Bone marrow (tissue), 2 donors: ENCODE data around the gene OXA1L.
"Not testable (repeated sequence)": the region's sequence is repeated elsewhere in the genome, so short reads cannot be mapped to it uniquely, and the experiment has no call there.

Source experiments
- DNase-seq, 2 donors: peaks; one replicate each; lab custom pipeline; 2025; lab: John Stamatoyannopoulos, UW

The OXA1L gene

DNA sequence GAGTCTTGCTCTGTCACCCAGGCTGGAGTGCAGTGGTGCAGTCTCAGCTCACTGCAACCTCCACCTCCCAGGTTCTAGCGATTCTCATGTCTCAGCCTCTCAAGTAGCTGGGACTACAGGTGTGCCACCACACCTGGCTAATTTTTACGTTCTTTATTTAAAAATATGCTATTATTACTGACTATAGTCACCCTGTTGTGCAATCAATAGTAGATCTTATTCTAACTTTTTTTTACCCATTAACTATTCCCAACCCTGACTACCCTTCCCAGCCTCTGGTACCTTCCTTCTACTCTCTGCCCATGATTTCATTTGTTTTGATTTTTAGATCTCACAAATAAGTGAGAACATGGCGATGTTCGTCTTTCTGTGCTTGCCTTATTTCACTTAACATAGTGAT, 2.5 kb downstream of the OXA1L start:
- no peak for DNase-seq

DNA sequence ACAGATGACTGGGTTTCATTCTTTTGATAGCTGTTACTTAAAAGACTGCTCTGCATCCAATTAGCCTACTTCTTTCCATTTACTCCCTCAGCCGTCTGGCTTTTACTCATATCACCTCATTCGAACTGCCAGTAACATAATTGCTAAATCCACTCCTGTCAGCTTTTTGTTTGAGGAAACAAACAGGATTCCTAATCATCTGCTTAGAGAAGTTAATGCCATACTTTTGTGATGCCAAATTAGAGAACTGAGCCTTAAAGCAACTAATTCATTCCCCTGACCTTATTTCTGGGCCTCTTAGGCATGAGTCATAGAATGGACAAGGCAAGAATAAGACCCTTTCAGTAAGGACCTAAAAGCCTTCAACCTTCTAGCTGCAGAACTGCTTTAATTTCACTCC, 2.9 kb downstream of the OXA1L start:
- DNase-seq, result no peak

DNA sequence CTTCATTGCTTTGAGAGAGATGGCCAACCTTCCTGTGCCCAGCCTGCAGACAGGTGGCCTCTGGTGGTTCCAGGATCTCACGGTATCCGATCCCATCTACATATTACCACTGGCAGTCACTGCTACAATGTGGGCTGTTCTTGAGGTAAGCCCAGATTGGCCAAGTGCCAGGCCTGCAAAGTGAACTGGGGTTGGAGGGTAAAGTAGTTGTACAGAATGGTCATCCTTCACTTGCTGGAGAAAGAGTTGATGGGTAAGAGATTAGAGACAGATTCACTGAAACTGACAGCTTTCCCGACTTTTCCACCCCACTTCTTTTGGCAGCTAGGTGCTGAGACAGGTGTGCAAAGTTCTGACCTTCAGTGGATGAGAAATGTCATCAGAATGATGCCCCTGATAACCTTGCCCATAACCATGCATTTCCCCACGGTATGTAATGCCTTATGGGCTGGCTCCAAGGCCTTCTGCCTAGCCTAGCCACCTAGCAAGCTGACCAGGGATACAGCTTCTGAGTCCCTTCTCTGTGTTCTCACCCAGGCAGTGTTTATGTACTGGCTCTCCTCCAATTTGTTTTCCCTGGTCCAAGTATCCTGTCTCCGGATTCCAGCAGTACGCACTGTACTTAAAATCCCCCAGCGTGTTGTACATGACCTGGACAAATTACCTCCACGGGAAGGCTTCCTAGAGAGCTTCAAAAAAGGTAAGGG, 4.1 kb downstream of the OXA1L start:
- no peak for DNase-seq

DNA sequence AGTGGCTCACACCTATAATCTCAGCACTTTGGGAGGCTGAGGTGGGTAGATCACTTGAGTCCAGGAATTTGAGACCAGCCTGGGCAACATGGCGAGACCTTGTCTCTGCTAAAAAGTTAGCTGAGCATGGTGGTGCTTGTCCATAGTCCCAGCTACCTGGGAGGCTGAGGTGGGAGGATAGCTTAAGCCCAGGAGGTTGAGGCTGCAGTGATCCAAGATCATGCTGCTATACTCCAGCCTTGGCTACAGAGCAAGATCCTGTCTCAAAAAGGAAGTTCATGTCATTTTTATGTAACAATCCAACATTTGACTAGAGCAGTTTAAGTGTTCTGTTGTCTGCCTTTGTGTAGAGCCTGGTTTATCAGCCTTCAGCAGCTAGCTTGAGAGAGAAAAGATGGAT, 6.2 kb downstream of the OXA1L start:
- no peak for DNase-seq

DNA sequence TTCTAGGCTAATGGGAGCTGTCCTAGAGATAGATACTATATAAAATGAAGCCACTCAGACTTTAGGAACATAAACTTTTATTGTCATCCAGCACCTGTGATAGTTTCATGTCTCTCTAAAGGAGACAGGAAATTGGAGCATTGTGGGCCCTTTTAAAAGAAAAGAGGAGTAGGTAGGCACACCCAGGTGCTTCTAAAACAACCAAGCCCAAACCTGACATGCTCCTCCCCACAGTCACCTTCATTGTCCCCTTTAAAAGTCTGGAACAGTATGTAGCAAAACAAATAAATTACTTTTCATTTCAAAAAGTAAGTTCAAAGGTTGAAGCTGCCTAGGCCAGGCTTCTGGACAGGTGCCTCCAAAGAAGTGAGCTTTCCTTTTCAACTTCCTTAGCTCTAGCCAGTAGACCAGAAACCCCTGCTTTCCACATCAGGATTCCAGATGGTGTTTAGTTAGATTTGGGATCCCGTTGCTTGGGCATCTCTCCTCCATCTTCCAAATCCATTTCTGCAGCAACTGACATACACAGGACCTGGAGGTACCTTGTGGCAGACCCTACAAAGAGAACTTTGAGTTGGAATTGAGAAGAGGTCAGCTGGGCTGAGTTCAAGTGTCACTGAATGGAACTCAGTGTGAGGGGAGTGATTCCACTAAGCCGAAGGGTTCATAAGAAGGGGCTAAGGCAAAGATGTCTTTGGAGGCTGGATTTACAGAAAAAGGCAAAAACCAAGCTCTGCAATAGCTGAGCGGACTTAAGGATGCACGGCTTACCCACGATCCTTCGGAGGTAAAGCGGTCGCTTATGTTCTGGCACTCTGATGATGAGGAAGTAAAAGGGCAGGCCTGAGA, 6.9 kb downstream of the OXA1L start:
- DNase-seq, result no peak

DNA sequence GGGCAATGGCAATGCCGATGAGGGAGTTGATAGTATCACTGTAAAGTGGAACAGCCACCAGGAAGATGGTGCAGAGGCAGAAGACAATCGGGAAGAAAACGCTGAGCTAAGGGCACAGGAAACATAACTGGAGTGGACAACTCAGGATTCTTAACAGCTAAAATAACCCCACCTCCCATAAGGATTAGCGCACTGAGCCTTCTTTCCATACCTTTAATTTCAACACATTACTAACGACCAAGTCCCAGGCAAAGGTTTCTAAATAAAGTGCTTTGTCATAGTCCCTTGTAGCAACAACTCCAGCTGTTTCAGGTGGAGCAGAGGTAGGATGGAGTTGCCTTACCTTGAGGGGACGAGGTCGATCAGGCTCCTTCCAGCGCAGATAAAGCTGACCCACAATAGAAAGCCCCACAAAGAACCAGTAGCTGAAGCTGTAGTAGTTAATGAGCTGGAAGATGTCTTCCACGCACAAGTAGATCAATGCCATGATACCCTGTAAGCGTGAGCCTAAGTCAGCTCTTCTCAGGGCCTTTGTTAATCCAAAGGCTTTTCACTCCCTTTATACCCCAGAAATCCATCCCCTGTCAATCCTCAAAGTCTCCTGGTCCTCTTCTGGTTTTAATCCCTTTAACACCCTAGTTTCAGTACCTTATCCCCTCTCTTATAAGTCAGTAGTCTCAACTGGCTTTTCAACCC, 7.7 kb downstream of the OXA1L start:
- DNase-seq, result no peak

DNA sequence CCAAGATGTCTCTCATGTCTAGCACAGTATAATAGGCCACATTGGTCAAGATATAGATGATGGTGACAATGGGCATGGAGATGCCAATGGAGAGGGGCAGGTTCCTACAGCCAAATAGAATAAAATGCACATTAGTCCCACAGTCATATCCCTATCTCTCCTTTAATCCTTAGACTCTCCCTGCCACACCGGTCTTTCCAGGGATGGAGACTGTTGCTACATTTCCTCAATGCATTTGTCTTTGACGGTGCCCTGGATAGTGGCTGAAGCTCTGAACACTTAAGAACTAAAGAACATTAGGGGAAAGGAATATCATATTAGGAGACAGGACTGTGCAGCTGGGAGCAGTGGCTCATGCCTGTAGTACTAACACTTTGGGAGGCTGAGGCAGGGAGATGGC, 9.7 kb downstream of the OXA1L start:
- no peak for DNase-seq

DNA sequence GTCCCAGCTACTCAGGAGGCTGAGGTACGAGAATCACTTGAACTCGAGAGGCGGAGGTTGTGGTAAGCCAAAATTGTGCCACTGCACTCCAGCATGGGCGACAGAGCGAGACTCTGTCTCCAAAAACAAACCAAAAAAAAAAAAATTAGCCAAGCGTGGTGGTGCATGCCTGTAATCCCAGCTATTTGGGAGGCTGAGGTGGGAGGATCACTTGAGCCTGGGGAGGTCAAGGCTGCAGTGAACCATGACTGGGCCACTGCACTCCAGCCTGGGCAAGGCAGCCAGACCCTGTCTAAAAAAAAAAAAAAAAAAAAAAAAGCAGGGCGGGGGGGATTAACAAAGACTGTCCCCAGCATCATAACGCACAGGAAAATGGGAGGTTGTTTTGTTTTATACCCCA, 10.4 kb downstream of the OXA1L start:
- not testable (repeated sequence) for DNase-seq

DNA sequence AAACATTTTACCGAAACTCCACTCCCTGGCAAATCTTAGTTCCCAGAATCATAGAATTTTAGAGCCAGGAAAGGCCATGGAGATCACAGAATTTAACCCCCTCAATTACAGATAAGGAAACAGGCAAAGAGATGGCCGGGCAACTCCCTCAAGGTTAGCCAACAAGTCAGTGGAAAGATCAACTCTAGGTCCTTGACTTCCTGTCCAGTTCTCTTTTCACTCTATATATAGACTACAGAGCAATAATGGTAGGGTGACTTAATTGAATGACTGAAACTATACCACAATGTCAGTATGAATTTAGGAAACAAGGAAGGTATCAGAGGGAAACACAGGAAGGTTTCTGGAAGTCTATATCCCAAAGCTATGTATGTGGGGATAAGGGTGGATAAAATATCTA, 11.6 kb downstream of the OXA1L start:
- no peak for DNase-seq

DNA sequence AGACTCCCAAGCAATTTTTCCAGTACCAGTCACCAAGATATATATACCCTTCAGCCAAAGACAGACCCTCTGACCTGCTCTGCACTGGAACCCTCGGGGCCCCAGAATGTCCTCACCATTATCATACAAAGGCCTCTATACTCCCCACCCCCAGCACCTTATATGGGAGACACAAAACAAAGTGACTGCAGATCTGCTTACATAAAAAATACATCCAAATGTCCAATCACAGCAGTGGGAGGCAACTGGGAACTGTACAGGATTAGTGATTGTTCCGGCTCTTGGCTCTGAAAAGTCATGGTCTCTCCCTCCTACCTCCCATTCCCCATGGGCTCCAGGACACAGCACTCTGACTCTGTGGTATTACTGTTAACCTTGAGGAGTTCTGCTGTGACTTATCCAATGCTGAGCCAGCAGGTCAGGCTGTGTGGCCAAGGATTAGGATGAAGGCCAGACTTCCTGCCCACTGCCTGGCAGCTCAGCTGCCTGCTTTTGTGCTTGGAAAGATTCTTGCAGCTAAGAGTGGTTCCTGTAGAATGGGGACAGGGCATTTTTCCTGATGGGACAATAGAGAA, 13.7 kb downstream of the OXA1L start:
- no peak for DNase-seq

DNA sequence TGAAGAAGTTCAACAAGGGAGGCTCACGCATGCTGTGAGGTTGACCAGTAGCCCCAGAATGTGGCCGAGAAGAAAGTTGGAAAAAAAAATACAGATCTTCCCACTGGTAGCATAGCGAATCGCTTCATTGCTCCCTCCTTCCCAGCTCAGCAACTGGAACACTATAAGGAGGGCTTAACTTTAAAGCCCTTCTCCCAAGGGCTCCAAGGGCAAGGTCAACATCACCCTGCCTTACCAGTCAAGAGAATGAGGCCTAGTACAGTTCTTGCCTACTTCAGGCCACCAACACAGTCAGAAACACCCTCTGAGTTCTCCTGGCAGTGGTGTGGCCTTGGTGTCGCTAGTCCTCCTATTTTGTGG, 14.4 kb downstream of the OXA1L start:
- DNase-seq, result no peak

DNA sequence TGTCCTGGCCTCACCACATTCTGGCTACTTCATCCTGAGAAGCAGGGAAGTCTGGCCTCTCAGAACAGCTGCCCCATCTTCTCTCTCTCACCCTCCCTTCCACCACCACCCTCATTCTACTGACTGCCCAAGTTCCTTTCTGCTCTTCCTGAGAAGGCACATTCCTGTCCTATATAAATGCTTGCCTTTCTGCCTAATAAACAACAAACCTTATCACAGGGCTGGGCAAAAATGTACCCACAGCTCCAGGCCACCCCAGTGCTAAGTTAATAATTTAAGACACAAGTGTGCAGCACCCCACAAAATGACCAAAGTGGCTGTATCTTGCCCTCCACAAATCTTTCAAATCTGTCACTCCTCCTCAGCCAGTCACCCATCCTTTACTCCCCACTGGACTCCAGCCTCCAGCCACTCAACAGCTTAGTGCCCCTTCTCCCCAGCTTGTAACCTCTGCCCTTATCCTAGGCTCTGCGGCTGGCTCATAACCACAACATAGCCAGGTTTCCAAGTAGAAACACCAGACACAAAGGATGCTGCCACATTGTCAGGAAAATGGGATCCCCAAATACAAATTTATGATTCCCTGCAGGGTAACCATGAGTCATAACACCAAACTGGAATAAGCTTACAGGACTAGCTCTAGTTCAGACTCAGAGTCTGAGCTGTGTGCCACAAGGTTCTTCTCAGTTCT, 15.0 kb downstream of the OXA1L start:
- DNase-seq, result no peak

DNA sequence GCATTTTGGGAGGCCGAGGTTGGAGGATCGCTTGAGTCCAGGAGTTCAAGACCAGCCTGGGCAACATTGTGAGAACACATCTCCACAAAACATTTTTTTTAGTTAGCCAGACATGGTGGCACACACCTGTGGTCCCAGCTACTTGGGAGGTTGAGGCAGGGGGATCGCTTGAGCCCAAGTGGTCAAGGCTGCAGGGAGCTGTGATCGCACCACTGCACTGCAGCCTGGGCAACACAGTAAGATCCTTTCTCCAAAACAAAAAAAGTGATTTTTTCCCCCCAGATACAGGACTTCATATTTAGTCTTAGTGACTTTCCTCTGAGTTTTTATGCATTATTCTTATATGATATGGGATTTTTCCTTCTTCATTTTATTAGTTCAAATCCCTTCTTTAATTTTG, 20.2 kb downstream of the OXA1L start:
- no peak for DNase-seq

DNA sequence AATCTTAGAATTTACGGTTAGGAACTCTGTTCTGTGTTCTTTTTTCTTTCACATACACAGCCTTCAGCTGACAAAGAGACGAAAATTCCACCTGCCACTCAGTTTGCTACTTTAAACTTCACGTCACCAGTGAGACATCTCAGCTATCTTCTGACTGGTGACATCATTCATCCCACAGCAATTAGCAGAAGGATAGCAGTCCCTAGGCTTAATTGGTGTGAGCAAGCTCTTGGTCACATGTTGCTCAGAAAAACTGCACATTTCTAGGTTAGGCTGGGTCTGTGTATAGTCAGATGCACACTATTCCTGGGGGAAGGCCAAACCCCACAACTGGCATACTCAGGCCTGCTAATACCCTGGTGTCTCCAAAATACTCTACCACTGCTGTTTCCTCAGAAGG, 24.8 kb downstream of the OXA1L start:
- no peak for DNase-seq

DNA sequence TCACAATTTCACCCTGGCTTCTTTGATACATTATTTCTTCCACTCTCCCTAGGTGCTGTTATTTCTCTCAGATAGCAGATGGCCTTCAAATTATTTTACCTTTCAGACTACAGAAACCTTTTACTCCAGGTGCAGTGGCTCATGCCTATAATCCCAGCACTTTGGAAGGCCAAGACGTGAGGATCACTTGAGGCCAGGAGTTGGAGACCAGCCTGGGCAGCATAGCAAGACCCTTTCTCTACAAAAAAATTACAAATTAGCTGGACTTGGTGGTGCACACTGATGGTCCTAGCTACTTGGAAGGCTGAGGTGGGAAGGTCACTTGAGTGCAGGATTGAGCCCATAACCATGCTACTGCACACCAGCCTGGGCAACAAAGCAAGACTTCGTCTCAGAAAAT, 25.7 kb downstream of the OXA1L start:
- no peak for DNase-seq

DNA sequence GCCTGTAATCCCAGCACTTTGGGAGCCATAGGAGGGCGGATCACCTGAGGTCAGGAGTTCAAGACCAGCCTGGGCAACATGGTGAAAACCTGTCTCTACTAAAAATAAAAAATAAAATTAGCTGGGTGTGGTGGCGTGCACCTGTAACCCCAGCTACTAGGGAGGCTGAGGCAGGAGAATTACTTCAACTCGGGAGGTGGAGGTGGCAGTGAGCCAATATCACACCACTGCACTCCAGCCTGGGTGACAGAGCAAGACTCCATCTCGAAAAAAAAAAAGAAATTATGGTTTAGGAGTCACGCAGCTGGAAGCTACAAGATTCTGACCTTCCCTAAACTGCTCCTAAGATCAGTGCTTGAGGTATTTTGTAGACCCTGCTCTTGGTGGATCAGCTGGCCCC, 27.1 kb downstream of the OXA1L start:
- DNase-seq, result not testable (repeated sequence)

DNA sequence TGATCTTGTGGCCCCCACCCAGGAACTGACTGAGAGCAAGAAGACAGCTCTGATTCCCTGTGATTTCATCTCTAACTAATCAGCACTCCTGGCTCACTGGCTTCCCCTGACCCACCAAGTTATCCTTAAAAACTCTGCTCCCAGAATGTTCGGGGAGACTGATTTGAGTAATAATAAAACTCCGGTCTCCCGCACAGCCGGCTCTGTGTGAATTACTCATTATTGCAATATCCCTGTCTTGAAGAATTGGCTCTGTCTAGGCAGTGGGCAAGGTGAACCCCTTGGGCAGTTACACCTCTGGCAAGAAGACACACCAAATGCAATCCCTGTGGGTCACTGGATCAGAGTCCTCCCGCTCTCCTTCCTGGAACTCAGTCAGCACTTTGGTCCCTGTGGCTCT, 27.5 kb downstream of the OXA1L start:
- no peak for DNase-seq

DNA sequence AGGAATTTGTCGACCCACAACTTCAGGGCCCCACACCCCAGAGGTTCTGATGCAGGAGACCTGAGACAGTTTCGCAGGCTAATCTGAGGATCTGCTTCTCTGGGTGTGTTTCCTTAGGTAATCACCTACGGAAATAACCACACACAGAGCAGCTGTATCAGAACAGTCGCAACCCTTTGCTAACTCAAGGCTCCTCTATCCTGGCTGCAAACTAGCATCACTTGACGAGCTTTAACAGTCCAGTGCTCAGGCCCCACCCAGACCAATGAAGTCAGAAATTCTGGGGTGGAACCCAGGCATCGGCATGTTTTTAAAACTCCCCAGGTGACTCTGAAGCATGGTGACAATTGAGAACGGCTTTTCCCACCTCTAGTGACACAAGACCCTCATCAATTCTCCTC, 28.1 kb downstream of the OXA1L start:
- DNase-seq, result no peak

DNA sequence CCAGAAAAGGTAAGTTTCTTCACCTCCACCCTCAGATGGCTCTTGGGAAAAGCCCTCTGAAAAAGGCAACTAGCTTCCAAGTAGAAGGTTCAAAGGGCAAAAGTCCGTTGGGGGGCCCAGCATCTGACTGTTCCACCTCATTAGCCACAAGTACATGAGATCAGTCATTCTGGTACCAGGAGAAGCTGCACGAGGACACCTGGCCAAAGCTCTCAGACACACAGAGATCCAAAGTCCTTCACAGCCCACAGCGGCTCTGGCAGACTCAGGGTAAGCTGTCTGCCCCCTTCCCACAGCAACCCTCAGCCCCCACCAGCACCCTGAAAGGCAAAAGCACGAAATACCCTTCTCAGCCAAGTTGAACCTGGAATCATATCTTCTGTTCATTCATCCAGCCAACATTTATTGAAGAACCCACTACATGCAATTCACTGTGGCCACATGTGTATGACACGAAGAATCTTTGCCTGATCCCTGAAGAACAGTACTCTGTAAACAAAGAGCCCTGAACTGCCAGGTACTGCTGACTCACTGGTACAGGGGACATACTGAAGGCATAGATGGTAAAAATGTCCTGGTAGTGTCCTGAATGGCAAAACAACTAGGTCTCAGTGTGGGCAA, 29.7 kb downstream of the OXA1L start:
- DNase-seq, result no peak

DNA sequence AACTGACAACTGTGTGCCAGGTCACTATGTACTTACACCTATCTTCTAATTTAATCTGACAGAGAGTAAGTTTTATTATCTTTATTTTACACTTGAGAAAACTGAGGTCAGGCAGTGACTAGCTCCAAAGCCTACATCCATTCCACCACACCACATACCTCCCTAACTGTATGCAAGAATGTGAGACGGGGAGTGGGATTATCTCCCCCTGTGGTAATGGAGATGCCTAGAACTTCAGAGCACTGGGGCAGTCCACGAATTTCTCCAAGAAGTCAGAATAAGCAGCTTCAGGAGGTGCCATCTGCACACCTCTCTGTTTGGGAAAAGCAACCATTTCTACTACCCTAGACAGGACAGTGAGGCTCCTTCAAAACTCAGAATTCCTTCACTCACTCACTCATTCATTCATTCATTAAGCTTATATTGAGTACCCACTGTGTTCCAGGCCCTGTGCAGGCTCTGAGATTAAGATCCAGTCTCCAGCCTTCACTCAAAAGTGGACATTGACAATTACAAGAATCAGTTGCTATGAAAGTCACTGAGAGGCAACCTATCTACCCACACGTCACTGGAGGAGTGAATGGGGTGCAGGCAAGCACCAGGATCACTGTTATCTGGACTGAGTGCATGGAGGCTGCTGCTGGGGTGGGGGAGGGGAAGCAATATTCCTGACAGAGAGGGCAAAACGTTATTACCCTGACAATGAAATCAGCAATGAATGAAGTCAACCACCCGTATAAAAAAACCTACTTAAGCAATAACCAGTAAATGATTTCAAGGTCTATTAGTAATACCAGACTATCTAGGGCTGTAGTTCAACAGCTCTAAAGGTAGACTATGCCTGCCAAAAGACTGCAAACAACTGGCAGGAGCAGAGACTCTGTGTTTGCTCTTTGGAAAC, 30.8 kb downstream of the OXA1L start:
- no peak for DNase-seq

DNA sequence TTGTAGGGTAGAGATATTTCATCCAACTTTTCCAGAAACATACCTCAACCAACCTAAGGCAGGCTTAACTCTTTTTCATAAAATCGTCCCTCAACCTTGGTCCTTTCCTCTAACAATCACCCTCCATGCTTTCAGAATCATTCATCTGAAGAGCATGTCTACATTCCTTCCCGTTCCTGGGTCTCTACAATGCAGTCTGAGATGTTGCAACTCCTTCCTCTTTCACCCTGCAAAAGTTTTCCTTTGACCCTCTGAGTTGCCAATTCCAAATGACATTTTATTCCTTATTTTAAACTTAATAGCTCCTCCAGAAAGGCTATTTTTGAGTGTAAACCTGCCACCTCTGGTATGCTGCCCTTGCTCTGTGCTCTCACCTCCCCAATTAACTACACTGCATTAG, 32.0 kb downstream of the OXA1L start:
- DNase-seq, result no peak
